GM12875 (cell line): ENCODE measurements around the gene ITK.
"Not testable (repeated sequence)": the region's sequence is repeated elsewhere in the genome, so short reads cannot be mapped to it uniquely, and the experiment has no call there.

Experiments
- H3K4me3 ChIP-seq: one replicate; pipeline ENCODE4 v1.5.1; 2011; ENCODE audit warnings: low read depth, low read length, control low read depth
- TF ChIP-seq, protein P1 (sequence below): IDR thresholded peaks from 2 replicates; pipeline ENCODE4 v1.5.1; 2011; ENCODE audit warnings: low read depth, mild to moderate bottlenecking, control low read depth, inconsistent platforms, low read length, moderate library complexity, borderline replicate concordance; ENCODE audit not compliant: insufficient read depth

The ITK gene

DNA sequence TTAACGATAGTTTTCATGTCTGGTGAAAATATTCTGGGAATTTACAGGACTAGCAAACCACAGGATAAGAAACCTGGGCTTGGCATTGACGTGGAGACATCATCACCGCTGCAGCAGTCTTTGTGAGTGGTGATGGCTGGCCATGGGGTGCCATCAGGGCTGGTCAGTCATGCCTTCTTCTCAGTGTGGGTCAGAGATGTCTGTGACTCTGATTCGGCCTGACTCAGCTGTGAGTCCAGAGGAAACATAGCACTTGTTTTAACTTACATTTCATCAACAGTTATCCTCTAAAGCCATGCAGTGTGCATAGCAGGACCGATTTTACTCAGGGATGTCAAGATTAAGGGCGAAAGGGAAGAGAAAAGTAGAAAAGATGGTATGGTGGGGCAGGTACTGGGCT is 52.1 kb downstream of the ITK start:
- TF ChIP-seq, protein P1, sequence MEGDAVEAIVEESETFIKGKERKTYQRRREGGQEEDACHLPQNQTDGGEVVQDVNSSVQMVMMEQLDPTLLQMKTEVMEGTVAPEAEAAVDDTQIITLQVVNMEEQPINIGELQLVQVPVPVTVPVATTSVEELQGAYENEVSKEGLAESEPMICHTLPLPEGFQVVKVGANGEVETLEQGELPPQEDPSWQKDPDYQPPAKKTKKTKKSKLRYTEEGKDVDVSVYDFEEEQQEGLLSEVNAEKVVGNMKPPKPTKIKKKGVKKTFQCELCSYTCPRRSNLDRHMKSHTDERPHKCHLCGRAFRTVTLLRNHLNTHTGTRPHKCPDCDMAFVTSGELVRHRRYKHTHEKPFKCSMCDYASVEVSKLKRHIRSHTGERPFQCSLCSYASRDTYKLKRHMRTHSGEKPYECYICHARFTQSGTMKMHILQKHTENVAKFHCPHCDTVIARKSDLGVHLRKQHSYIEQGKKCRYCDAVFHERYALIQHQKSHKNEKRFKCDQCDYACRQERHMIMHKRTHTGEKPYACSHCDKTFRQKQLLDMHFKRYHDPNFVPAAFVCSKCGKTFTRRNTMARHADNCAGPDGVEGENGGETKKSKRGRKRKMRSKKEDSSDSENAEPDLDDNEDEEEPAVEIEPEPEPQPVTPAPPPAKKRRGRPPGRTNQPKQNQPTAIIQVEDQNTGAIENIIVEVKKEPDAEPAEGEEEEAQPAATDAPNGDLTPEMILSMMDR = no peak
- no peak overlapping the region for H3K4me3 ChIP-seq

DNA sequence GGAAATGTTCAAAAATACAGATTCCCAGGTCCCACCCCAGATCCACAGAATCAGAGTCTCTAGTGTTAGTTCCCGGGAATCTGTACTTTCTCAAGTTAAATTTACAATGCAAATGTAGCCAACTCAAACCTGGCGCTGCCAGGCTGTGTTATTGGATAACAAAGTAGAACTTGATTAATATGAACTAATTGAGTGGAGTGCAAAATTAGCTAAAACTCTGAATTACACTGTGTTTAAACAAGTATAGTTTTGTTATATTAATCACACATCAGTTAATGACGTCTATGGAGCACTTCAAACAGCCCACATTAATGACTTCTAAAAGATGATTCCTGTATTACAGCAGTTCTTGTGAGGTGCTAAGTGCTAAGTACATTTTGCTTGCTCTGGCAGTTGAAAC is 52.9 kb downstream of the ITK start:
- TF ChIP-seq, protein P1 = no peak
- no peak overlapping the region for H3K4me3 ChIP-seq

DNA sequence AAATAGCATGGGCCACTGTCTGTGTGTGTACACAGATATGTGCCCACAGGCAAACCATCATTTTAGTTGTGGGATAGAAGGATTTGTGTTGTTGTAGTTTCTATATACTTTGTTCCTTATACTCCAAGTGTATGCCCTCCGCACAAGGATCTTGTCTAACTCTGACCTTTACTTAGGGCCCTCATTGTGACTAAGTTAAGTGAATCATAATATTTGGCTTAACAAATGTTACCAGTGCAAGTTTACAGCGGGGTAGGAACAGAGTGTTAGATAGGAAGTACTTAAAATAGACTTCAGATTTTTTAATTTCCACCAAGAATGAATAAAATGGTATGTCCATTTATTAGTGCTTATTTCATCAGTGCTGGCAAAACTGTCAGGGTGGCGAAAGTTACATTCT is 55.8 kb downstream of the ITK start:
- TF ChIP-seq, protein P1 = no peak

DNA sequence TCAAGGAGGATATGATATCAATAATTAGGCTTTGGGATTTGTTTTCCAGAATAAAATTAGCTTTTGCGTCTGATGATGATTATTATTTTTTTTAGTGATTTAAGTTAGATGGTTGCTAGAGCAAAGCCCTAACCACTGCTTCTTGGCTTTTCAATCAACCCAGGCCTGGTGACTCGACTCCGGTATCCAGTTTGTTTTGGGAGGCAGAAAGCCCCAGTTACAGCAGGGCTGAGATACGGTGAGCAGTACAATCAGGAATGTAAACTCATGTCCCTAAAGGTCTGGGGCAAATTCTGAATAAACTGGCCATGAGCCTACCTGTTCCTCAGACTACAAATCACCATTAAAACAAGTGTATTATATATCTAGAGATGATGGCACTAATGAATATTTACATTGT is 60.8 kb downstream of the ITK start:
- TF ChIP-seq, protein P1 = no peak
- no peak overlapping the region for H3K4me3 ChIP-seq

More for the DNA sequence above, 55.8 kb downstream of the ITK start:
- no peak overlapping the region for H3K4me3 ChIP-seq

DNA sequence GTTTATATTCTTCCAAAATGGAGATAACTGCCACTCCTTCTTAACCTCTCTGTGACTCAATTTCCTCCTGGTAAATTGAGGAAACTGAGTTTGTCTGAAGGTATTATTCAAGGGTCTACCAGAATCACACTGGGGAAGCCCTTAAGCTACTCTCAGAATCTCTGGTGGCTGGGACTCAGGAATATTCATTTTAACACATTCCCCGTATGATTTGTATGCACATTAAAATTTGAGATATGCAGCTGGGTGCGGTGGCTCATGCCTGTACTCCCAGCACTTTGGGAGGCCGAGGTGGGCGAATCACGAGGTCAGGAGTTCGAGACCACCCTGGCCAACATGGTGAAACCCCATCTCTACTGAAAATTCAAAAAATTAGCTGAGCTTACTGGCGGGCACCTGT is 64.1 kb downstream of the ITK start:
- not testable (repeated sequence) for H3K4me3 ChIP-seq

DNA sequence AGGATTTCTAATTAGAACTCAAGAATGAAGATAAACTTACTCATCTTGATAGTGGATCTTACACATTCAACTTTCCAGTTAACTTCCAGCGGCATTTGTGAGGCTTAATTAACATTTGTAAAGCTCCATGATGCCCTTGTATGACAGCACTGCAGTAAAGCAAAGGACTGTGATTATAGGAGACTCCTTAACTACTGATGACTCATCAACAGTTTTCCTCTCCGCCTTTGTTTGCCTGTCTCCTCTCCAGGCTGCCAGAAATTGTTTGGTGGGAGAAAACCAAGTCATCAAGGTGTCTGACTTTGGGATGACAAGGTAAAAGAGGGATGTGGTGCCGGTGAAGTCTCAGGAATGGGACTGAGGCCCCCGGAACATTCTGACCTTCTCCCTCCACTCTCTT is 64.8 kb downstream of the ITK start:
- TF ChIP-seq, protein P1 = no peak
- H3K4me3 ChIP-seq = no peak overlapping the region

DNA sequence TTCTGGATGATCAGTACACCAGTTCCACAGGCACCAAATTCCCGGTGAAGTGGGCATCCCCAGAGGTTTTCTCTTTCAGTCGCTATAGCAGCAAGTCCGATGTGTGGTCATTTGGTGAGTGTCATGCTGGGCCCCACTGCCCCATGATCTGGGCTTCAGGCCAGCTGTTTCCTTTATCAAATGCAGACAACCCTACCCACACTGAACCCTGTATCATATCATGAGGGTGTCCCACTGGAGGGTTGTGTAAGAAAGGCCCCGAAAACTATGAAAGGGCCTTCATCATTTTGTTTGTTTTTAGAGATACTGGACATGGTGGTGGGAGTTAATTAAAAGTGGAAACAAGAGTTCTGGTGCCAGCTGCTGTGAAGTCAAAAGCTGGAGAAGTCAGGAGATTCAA is 65.2 kb downstream of the ITK start:
- no peak overlapping the region for H3K4me3 ChIP-seq
- TF ChIP-seq, protein P1 = no peak

DNA sequence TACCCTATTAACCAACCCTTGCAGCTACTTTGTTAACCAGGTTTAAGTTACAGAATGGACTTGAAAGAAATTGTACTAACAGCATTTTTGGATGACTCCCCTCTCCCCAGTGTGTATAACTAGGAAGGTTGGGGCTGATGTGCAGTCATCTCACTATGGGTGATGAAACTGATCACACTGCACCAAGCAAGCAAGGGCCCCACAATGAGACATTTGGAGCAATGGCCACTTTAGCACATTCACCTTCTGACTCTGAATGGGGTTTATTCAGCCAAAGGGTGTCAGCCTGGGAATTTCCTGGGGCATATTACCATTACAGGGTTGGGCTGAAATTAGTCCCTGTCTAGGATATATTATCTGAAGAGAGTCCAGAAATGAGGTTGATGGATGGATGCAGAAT is 66.6 kb downstream of the ITK start:
- H3K4me3 ChIP-seq = no peak overlapping the region
- TF ChIP-seq, protein P1 = no peak
